ENCODE results near the gene ZNF358.

ZNF358 gene

GRCh38 chr19:7524992-7525739 lies 9.3 kb downstream of the ZNF358 start:
- H3K4me3 ChIP-seq (ENCODE audit: low read length): no peak overlapping the region
- no peak overlapping the region for H3K4me2 ChIP-seq (ENCODE audit: low read length)
- no peaks in the 10 kb centered on the region for H3K79me1 ChIP-seq (ENCODE audit: low read length)
- no peaks in the 10 kb centered on the region for H3K79me2 ChIP-seq (ENCODE audit: control insufficient read depth, insufficient read depth, low read length)
- peaks cover 3% of the 10 kb centered on the region for H3K4me1 ChIP-seq (ENCODE audit: control insufficient read depth, low read depth, low read length)
- no peak overlapping the region for H2AK5ac ChIP-seq (ENCODE audit: low read length)
- no peak overlapping the region for H2BK5ac ChIP-seq (ENCODE audit: low read length)
- H4K8ac ChIP-seq (ENCODE audit: low read depth, low read length): no peak overlapping the region
- H3K27me3 ChIP-seq (ENCODE audit: insufficient read depth, low read length, poor library complexity): no peaks in the 10 kb centered on the region
- WGBS (ENCODE audit: extremely low coverage, insufficient coverage, low lambda C conversion rate): no CpG with 5 or more reads among the region's 20 CpGs
- no peak overlapping the region for H3K23ac ChIP-seq (ENCODE audit: low read length)
- H3K18ac ChIP-seq (ENCODE audit: low read length): no peak overlapping the region
- H3K4ac ChIP-seq (ENCODE audit: low read depth, low read length): no peak overlapping the region
- H4K5ac ChIP-seq (ENCODE audit: low read length): no peak overlapping the region
- H3K27ac ChIP-seq (ENCODE audit: low read depth, low read length): no peak overlapping the region
- H3K9ac ChIP-seq (ENCODE audit: low read length): no peak overlapping the region
- no peak overlapping the region for H2BK15ac ChIP-seq (replicated peaks; ENCODE audit: low read depth)
- DNase-seq: no peak
- H3K36me3 ChIP-seq (ENCODE audit: control insufficient read depth, insufficient read depth, low read length): no peaks in the 10 kb centered on the region
- no peak overlapping the region for H2BK120ac ChIP-seq (ENCODE audit: low read depth, low read length)
- no peak overlapping the region for H3K56ac ChIP-seq (ENCODE audit: low read length)

- no peak overlapping the region for H2BK15ac ChIP-seq (replicated peaks; ENCODE audit: low read depth)
- no peak overlapping the region for H3K56ac ChIP-seq (ENCODE audit: low read length)
- no peak overlapping the region for H3K27ac ChIP-seq (ENCODE audit: low read depth, low read length)
- H3K4me1 ChIP-seq (ENCODE audit: control insufficient read depth, low read depth, low read length): peaks cover 3% of the 10 kb centered on the region
- H3K4me3 ChIP-seq (ENCODE audit: low read length): no peak overlapping the region
- H3K4ac ChIP-seq (ENCODE audit: low read depth, low read length): no peak overlapping the region
- no peak overlapping the region for H4K8ac ChIP-seq (ENCODE audit: low read depth, low read length)
- no peak for DNase-seq
- no peak overlapping the region for H2BK120ac ChIP-seq (ENCODE audit: low read depth, low read length)
- no peak overlapping the region for H4K5ac ChIP-seq (ENCODE audit: low read length)
- H3K79me2 ChIP-seq (ENCODE audit: control insufficient read depth, insufficient read depth, low read length): no peaks in the 10 kb centered on the region
- H3K23ac ChIP-seq (ENCODE audit: low read length): no peak overlapping the region
- no peaks in the 10 kb centered on the region for H3K36me3 ChIP-seq (ENCODE audit: control insufficient read depth, insufficient read depth, low read length)
- no peaks in the 10 kb centered on the region for H3K27me3 ChIP-seq (ENCODE audit: insufficient read depth, low read length, poor library complexity)
- no peak overlapping the region for H2BK5ac ChIP-seq (ENCODE audit: low read length)
- H3K9ac ChIP-seq (ENCODE audit: low read length): no peak overlapping the region
- no peak overlapping the region for H3K18ac ChIP-seq (ENCODE audit: low read length)
- no CpG with 5 or more reads among the region's 31 CpGs for WGBS (ENCODE audit: extremely low coverage, insufficient coverage, low lambda C conversion rate)
- H3K79me1 ChIP-seq (ENCODE audit: low read length): no peaks in the 10 kb centered on the region
- no peak overlapping the region for H3K4me2 ChIP-seq (ENCODE audit: low read length)
- no peak overlapping the region for H2AK5ac ChIP-seq (ENCODE audit: low read length)
These were observed 10.4 kb downstream of the ZNF358 start for GRCh38 chr19:7526059-7526929.

- H3K36me3 ChIP-seq (ENCODE audit: control insufficient read depth, insufficient read depth, low read length): no peaks in the 10 kb centered on the region
- H3K18ac ChIP-seq (ENCODE audit: low read length): no peak overlapping the region
- DNase-seq: no peak
These were observed 11.8 kb downstream of the ZNF358 start for GRCh38 chr19:7527516-7528191.

GRCh38 chr19:7528192-7528519 lies 12.3 kb downstream of the ZNF358 start:
- H3K4ac ChIP-seq (ENCODE audit: low read depth, low read length): no peak overlapping the region
- peaks cover 2% of the 10 kb centered on the region for H3K4me1 ChIP-seq (ENCODE audit: control insufficient read depth, low read depth, low read length)
- no peak overlapping the region for H2BK15ac ChIP-seq (replicated peaks; ENCODE audit: low read depth)
- H3K79me1 ChIP-seq (ENCODE audit: low read length): no peaks in the 10 kb centered on the region
- H4K8ac ChIP-seq (ENCODE audit: low read depth, low read length): no peak overlapping the region
- no peak overlapping the region for H4K5ac ChIP-seq (ENCODE audit: low read length)
- no peak overlapping the region for H3K9ac ChIP-seq (ENCODE audit: low read length)
- H3K4me3 ChIP-seq (ENCODE audit: low read length): no peak overlapping the region
- H3K27me3 ChIP-seq (ENCODE audit: insufficient read depth, low read length, poor library complexity): no peaks in the 10 kb centered on the region
- no peak overlapping the region for H2BK5ac ChIP-seq (ENCODE audit: low read length)
- H3K23ac ChIP-seq (ENCODE audit: low read length): no peak overlapping the region
- H3K18ac ChIP-seq (ENCODE audit: low read length): no peak overlapping the region
- no peak overlapping the region for H3K27ac ChIP-seq (ENCODE audit: low read depth, low read length)
- no CpG with 5 or more reads among the region's 7 CpGs for WGBS (ENCODE audit: extremely low coverage, insufficient coverage, low lambda C conversion rate)
- H2AK5ac ChIP-seq (ENCODE audit: low read length): no peak overlapping the region
- H3K4me2 ChIP-seq (ENCODE audit: low read length): no peak overlapping the region
- H3K79me2 ChIP-seq (ENCODE audit: control insufficient read depth, insufficient read depth, low read length): no peaks in the 10 kb centered on the region
- H3K56ac ChIP-seq (ENCODE audit: low read length): no peak overlapping the region
- no peak for DNase-seq
- no peak overlapping the region for H2BK120ac ChIP-seq (ENCODE audit: low read depth, low read length)
- H3K36me3 ChIP-seq (ENCODE audit: control insufficient read depth, insufficient read depth, low read length): peaks cover 2% of the 10 kb centered on the region

More at GRCh38 chr19:7527516-7528191, 11.8 kb downstream of the ZNF358 start:
- Histone ChIP-seq H2BK120ac (ENCODE audit: low read depth, low read length) (no peak overlapping the region), H2AK5ac (ENCODE audit: low read length) (no peak overlapping the region), H2BK15ac (replicated peaks; ENCODE audit: low read depth) (no peak overlapping the region), H2BK5ac (ENCODE audit: low read length) (no peak overlapping the region), H3K9ac (ENCODE audit: low read length) (no peak overlapping the region), H3K4me2 (ENCODE audit: low read length) (no peak overlapping the region), H3K56ac (ENCODE audit: low read length) (no peak overlapping the region), H3K27me3 (ENCODE audit: insufficient read depth, low read length, poor library complexity) (no peaks in the 10 kb centered on the region), H3K23ac (ENCODE audit: low read length) (no peak overlapping the region), H4K5ac (ENCODE audit: low read length) (no peak overlapping the region), H3K79me1 (ENCODE audit: low read length) (no peaks in the 10 kb centered on the region), H3K4ac (ENCODE audit: low read depth, low read length) (no peak overlapping the region), H3K79me2 (ENCODE audit: control insufficient read depth, insufficient read depth, low read length) (no peaks in the 10 kb centered on the region), H3K4me1 (ENCODE audit: control insufficient read depth, low read depth, low read length) (peaks cover 3% of the 10 kb centered on the region), H4K8ac (ENCODE audit: low read depth, low read length) (no peak overlapping the region), H3K27ac (ENCODE audit: low read depth, low read length) (no peak overlapping the region), H3K4me3 (ENCODE audit: low read length) (no peak overlapping the region)
- WGBS (ENCODE audit: extremely low coverage, insufficient coverage, low lambda C conversion rate): no CpG with 5 or more reads among the region's 25 CpGs

GRCh38 chr19:7528522-7529245 lies 12.8 kb downstream of the ZNF358 start:
- no peaks in the 10 kb centered on the region for H3K27me3 ChIP-seq (ENCODE audit: insufficient read depth, low read length, poor library complexity)
- no CpG with 5 or more reads among the region's 32 CpGs for WGBS (ENCODE audit: extremely low coverage, insufficient coverage, low lambda C conversion rate)
- no peak for DNase-seq

More at GRCh38 chr19:7528522-7529245, 12.8 kb downstream of the ZNF358 start:
- Histone ChIP-seq H3K4ac (ENCODE audit: low read depth, low read length) (no peak overlapping the region), H3K4me2 (ENCODE audit: low read length) (no peak overlapping the region), H3K9ac (ENCODE audit: low read length) (no peak overlapping the region), H3K79me1 (ENCODE audit: low read length) (no peaks in the 10 kb centered on the region), H3K56ac (ENCODE audit: low read length) (no peak overlapping the region), H3K23ac (ENCODE audit: low read length) (no peak overlapping the region), H3K4me3 (ENCODE audit: low read length) (no peak overlapping the region), H3K79me2 (ENCODE audit: control insufficient read depth, insufficient read depth, low read length) (no peaks in the 10 kb centered on the region), H3K27ac (ENCODE audit: low read depth, low read length) (no peak overlapping the region), H3K18ac (ENCODE audit: low read length) (no peak overlapping the region), H4K8ac (ENCODE audit: low read depth, low read length) (no peak overlapping the region), H3K36me3 (ENCODE audit: control insufficient read depth, insufficient read depth, low read length) (peaks cover 2% of the 10 kb centered on the region), H4K5ac (ENCODE audit: low read length) (no peak overlapping the region), H3K4me1 (ENCODE audit: control insufficient read depth, low read depth, low read length) (no peaks in the 10 kb centered on the region), H2BK5ac (ENCODE audit: low read length) (no peak overlapping the region), H2BK15ac (replicated peaks; ENCODE audit: low read depth) (no peak overlapping the region), H2BK120ac (ENCODE audit: low read depth, low read length) (no peak overlapping the region), H2AK5ac (ENCODE audit: low read length) (no peak overlapping the region)
